Neutrophil (primary cell): Measurements from ENCODE around the gene FRYL.
"Not testable (repeated sequence)": the region's sequence is repeated elsewhere in the genome, so short reads cannot be mapped to it uniquely, and the experiment has no call there.

Experiments used
- H3K27ac ChIP-seq: fragments of 200-600 bp; sonication (generic); 2 replicates; pipeline ENCODE4 v1.5.1; 2016; ENCODE audit warnings: mild to moderate bottlenecking, moderate library complexity
- H3K27me3 ChIP-seq: fragments of 200-600 bp; sonication (generic); 2 replicates; pipeline ENCODE4 v1.6.0; 2016; ENCODE audit warnings: mild to moderate bottlenecking
- H3K36me3 ChIP-seq: fragments of 200-600 bp; sonication (generic); 2 replicates; pipeline ENCODE4 v1.5.1; 2017
- H3K4me1 ChIP-seq, 2 experiments: fragments of 200-600 bp in 1 of 2; sonication (generic) in 1 of 2; 1 replicate in 1 of 2; 2 replicates in 1 of 2; pipeline versions ENCODE4 v1.5.1 to v1.6.1; 2013 to 2016; ENCODE audit warnings: low read depth in 1 of 2, low read length in 1 of 2, mild to moderate bottlenecking in 1 of 2, moderate library complexity in 1 of 2; ENCODE audit not compliant: control insufficient read depth in 1 of 2, insufficient read depth in 1 of 2
- H3K4me3 ChIP-seq, 2 experiments: fragments of 200-600 bp in 1 of 2; sonication (generic) in 1 of 2; 1 replicate in 1 of 2; 2 replicates in 1 of 2; pipeline ENCODE4 v1.5.1; 2013 to 2016; ENCODE audit warnings: low read depth in 1 of 2, low read length in 1 of 2, mild to moderate bottlenecking in 1 of 2, moderate library complexity in 1 of 2
- H3K9me3 ChIP-seq: fragments of 200-600 bp; sonication (generic); 2 replicates; pipeline ENCODE4 v1.5.1; 2016
- TF ChIP-seq, protein P1 (sequence below): fragments of 200-600 bp; sonication (generic); IDR thresholded peaks from 2 replicates; pipeline ENCODE4 v1.5.1; 2016; ENCODE audit warnings: antibody characterized with exemption

Gene FRYL

DNA sequence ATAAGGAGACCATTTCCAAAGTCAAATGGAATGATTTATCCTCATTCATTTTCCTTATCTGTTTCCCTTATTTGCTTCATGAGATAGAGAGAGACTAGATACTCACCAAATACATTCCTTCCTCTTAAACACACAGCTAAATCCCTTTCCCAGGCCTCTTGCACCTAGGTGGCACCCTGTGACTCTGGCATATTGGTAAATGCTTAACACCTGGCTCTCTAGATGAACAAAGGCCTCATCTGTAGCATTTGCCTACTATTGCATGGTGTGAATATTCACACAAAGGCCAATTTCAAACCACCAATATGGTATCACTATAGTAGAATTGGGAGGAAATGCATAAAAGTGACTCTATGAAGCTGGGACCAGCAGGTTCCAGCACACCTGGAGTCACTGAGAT, 319.1 kb downstream of the FRYL start:
- TF ChIP-seq, protein P1, sequence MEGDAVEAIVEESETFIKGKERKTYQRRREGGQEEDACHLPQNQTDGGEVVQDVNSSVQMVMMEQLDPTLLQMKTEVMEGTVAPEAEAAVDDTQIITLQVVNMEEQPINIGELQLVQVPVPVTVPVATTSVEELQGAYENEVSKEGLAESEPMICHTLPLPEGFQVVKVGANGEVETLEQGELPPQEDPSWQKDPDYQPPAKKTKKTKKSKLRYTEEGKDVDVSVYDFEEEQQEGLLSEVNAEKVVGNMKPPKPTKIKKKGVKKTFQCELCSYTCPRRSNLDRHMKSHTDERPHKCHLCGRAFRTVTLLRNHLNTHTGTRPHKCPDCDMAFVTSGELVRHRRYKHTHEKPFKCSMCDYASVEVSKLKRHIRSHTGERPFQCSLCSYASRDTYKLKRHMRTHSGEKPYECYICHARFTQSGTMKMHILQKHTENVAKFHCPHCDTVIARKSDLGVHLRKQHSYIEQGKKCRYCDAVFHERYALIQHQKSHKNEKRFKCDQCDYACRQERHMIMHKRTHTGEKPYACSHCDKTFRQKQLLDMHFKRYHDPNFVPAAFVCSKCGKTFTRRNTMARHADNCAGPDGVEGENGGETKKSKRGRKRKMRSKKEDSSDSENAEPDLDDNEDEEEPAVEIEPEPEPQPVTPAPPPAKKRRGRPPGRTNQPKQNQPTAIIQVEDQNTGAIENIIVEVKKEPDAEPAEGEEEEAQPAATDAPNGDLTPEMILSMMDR = no peak
- Histone ChIP-seq H3K27ac (no peak overlapping the region), H3K4me1 (no peaks in the 10 kb centered on the region)

DNA sequence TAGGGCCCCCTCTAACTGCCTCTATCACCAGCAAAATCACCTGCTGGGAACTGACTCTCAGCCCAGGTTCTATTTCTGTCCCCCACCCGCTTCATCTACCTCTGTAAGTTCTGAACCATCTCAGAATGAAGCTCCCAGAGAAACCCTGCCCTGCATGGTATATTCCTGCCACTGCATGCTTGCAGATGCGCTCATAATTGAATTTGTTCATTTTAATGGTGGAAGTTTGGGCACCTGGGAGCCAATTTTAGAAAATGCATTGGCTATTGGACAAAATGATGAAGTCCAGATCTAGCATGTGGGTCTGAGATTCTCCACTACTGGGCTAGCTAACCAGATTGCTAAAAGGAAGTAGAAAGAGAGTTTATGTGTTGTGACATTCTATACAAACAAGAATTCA, 325.5 kb downstream of the FRYL start:
- no peaks in the 10 kb centered on the region for H3K27me3 ChIP-seq
- TF ChIP-seq, protein P1 = no peak
- no peaks in the 10 kb centered on the region for H3K36me3 ChIP-seq
- H3K4me3 ChIP-seq = no peak overlapping the region
- H3K9me3 ChIP-seq = no peaks in the 10 kb centered on the region
- no peak overlapping the region for H3K27ac ChIP-seq
- H3K4me1 ChIP-seq = no peaks in the 10 kb centered on the region

More for the DNA sequence above, 319.1 kb downstream of the FRYL start:
- no peak overlapping the region for H3K4me3 ChIP-seq
- no peaks in the 10 kb centered on the region for H3K27me3 ChIP-seq
- H3K9me3 ChIP-seq = no peaks in the 10 kb centered on the region
- no peaks in the 10 kb centered on the region for H3K36me3 ChIP-seq

DNA sequence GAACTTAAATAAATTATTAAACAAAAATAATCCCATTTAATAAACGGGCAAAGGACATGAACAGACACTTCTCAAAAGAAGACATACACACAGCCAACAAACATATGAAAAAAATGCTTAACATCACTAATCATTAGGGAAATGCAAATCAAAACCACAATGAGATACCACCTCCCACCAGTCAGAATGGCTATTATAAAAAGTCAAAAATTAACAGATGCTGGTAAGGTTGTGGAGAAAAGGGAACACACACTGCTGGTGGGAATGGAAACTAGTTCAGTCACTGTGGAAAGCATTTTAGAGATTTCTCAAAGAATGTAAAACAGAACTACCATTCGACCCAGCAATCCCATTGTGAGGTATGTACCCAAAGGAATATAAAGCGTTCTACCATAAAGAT, 328.4 kb downstream of the FRYL start:
- H3K4me1 ChIP-seq, H3K27me3 ChIP-seq, H3K9me3 ChIP-seq, H3K27ac ChIP-seq, H3K36me3 ChIP-seq, H3K4me3 ChIP-seq: not testable (repeated sequence)

GRCh38 chr4:48450740-48451139, 329.3 kb downstream of the FRYL start:
- no peaks in the 10 kb centered on the region for H3K4me1 ChIP-seq
- H3K27me3 ChIP-seq = no peaks in the 10 kb centered on the region
- no peak overlapping the region for H3K4me3 ChIP-seq
- no peaks in the 10 kb centered on the region for H3K36me3 ChIP-seq
- no peaks in the 10 kb centered on the region for H3K9me3 ChIP-seq
- H3K27ac ChIP-seq = no peak overlapping the region
- TF ChIP-seq, protein P1 = no peak

GRCh38 chr4:48449151-48449550, 330.9 kb downstream of the FRYL start:
- Histone ChIP-seq H3K4me3 (no peak overlapping the region), H3K27me3 (no peaks in the 10 kb centered on the region), H3K27ac (no peak overlapping the region), H3K36me3 (no peaks in the 10 kb centered on the region), H3K4me1 (no peaks in the 10 kb centered on the region), H3K9me3 (no peaks in the 10 kb centered on the region)
- TF ChIP-seq, protein P1 = no peak
